Heart right ventricle (tissue), 16 donors: ENCODE measurements around the gene ARPC4. TPM values are rescaled to one million over a fixed set of nuclear protein-coding genes. Genes with fewer than 3 reads are reported as not detected.
"Not testable (repeated sequence)": the region's sequence is repeated elsewhere in the genome, so short reads cannot be mapped to it uniquely, and the experiment has no call there.

ENCODE experiments used
- ATAC-seq, 8 donors: fragments of 200-7000 bp; cut with Tn5 transposase; one replicate each; pipeline ENCODE4 v1.9.1; 2020; ENCODE audit warnings: mild to moderate bottlenecking in 8 of 8, moderate library complexity in 8 of 8, moderate number of reproducible peaks in 1 of 8
- DNase-seq, 2 donors: peaks; one replicate each; pipeline ENCODE4 v3.0.0-alpha.2; 2020
- H3K27ac ChIP-seq, 10 donors: fragments of 200-600 bp; sonication (generic) in 2 of 10; one replicate each; pipeline versions ENCODE4 v1.5.0 to v1.8.0; 2020 to 2022; ENCODE audit warnings: mild to moderate bottlenecking in 3 of 10
- H3K27me3 ChIP-seq, 7 donors: fragments of 200-600 bp; one replicate each; pipeline ENCODE4 v1.8.0; 2021 to 2022; ENCODE audit warnings: mild to moderate bottlenecking in 2 of 7
- H3K36me3 ChIP-seq, 9 donors: fragments of 200-600 bp; sonication (generic) in 1 of 9; one replicate each; pipeline versions ENCODE4 v1.5.0 to v1.8.0; 2020 to 2022; ENCODE audit warnings: mild to moderate bottlenecking in 2 of 9
- H3K4me1 ChIP-seq, 9 donors: fragments of 200-600 bp; sonication (generic) in 1 of 9; one replicate each; pipeline versions ENCODE4 v1.5.0 to v1.8.0; 2020 to 2022; ENCODE audit warnings: mild to moderate bottlenecking in 4 of 9
- H3K4me3 ChIP-seq, 10 donors: fragments of 200-600 bp; sonication (generic) in 2 of 10; one replicate each; pipeline versions ENCODE4 v1.5.0 to v1.8.0; 2020 to 2022; ENCODE audit warnings: mild to moderate bottlenecking in 7 of 10, moderate library complexity in 2 of 10
- H3K9me3 ChIP-seq, 11 donors: fragments of 200-600 bp in 10 of 11; sonication (generic) in 2 of 11; one replicate each; pipeline versions ENCODE4 v1.5.0 to v1.8.0; 2013 to 2022; ENCODE audit warnings: mild to moderate bottlenecking in 2 of 11, control low read depth in 1 of 11, moderate library complexity in 1 of 11
- WGBS, 2 donors: extraction: QIAGEN DNeasy Blood & Tissue Kit; methylation state at CpG; one replicate each; pipeline ENCODE4 v1.1.7; 2013; ENCODE audit warnings: inconsistent platforms in 1 of 2; 5-methylcytosine and 5-hydroxymethylcytosine counted together
- intact Hi-C, 10 donors: fragments of 100-400 bp; cut with DNase I; formaldehyde crosslinking; loops; one replicate each; pipeline versions ENCODE4 v1.11.1 to v1.14.2; 2022
- polyA plus RNA-seq, 2 donors: library from polyadenylated mRNA; stranded (reverse); fragments of 200-250 nt; gene quantifications; one replicate each; pipeline ENCODE4 v1.2.3, GENCODE V29; 2013
- total RNA-seq, 10 donors: library from RNA; stranded (reverse); fragmentation: NEBNext Ultra II Directional in 3 of 10; extraction: Animal tissue kit (Norgen Biotek cat#: 25700) in 3 of 10; gene quantifications; one replicate each; pipeline versions ENCODE4 v1.2.1 to v1.2.4, GENCODE V29; 2021 to 2023
- TF ChIP-seq, protein P1 (sequence below), 9 donors: fragments of 200-600 bp; sonication (generic) in 2 of 9; IDR thresholded peaks; one replicate each; pipeline versions ENCODE4 v1.5.0 to v1.8.0; 2021 to 2022; ENCODE audit warnings: antibody characterized with exemption in 9 of 9, mild to moderate bottlenecking in 5 of 9, moderate library complexity in 1 of 9
- donor health status: Arrhythmogenic right ventricular cardiomyopathy.
- donor health status: ischemic (EF 13 %, LVEDD 7.1; RV severe dilation, severe dysfunction).
- donor health status: healthy with polysubstance abuse.
- donor health status: DM: no; HTN: yes; CAD: no.
- donor health status: DM: no; HTN: no; CAD: no.
- donor health status: ischemic (EF 25% LVEDD 6.9; RV normal size, moderate dysfunction).
- donor health status: ischemic (EF 25% LVEDD 5.7; RV mildly dilated, moderate dysfunction).
- donor health status: healthy.
- donor health status: DM: yes; HTN: yes; CAD: no.
- donor health status: Ischemic cardiomyopathy.
- donor health status: ischemic (EF 35%, LVEDD 5.7; RV mildly dilated, moderate dysfunction).
- donor health status: nonischemic (EF 11% LVEDD 7.7; RV severe dilation, severe dysfunction).
- donor health status: DM: yes; HTN: yes; CAD: no.
- donor health status: PGD.
- donor health status: ischemic (EF 29% LVEDD 5.4; RV normal size, mild dysfunction).
- donor health status: nonischemic (EF 23%, LVEDD 6.1; RV moderate dilation, normal function).

The ARPC4 gene
- total and polyA plus RNA-seq, 12 donors = 27.9 to 111 (median 55.0) TPM

DNA sequence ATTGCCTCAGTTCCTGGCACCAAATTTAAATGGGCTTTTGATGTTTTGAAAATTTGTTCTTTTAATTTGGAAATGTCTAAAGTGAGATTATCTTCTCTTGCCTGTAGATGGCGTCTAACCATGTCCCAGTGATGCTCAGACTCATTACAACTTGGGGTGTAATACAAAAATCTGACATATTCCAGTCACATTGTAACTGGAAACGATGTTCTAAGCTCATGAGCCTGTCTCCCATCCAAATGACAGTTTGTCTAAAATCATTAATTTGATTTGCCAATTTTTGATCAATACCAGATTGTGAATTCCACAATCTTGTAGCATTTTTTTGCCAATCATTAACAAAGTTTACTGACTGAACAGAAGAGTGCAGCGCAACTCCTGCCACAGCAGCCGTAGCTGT, 56.0 kb downstream of the ARPC4 start:
- H3K27me3 ChIP-seq, H3K9me3 ChIP-seq, H3K27ac ChIP-seq, H3K36me3 ChIP-seq, H3K4me3 ChIP-seq, H3K4me1 ChIP-seq, ATAC-seq, DNase-seq: not testable (repeated sequence)
- intact Hi-C loops = loop anchor here in 3 of 10 donors (5.0 to 10.0 kb wide), 4 partner anchors 66 to 176 kb away; partner anchors contain the start of genes IL17RC (in 2 of the 3) and FANCD2 (in 1 of the 3)
- WGBS, 2 donors = 43 to 48% methylated on average over 4 of the region's 4 CpGs
- TF ChIP-seq, protein P1, sequence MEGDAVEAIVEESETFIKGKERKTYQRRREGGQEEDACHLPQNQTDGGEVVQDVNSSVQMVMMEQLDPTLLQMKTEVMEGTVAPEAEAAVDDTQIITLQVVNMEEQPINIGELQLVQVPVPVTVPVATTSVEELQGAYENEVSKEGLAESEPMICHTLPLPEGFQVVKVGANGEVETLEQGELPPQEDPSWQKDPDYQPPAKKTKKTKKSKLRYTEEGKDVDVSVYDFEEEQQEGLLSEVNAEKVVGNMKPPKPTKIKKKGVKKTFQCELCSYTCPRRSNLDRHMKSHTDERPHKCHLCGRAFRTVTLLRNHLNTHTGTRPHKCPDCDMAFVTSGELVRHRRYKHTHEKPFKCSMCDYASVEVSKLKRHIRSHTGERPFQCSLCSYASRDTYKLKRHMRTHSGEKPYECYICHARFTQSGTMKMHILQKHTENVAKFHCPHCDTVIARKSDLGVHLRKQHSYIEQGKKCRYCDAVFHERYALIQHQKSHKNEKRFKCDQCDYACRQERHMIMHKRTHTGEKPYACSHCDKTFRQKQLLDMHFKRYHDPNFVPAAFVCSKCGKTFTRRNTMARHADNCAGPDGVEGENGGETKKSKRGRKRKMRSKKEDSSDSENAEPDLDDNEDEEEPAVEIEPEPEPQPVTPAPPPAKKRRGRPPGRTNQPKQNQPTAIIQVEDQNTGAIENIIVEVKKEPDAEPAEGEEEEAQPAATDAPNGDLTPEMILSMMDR (IDR thresholded peaks at IDR 0.05) = peak; percentile 34 to 72 (median 60)

DNA sequence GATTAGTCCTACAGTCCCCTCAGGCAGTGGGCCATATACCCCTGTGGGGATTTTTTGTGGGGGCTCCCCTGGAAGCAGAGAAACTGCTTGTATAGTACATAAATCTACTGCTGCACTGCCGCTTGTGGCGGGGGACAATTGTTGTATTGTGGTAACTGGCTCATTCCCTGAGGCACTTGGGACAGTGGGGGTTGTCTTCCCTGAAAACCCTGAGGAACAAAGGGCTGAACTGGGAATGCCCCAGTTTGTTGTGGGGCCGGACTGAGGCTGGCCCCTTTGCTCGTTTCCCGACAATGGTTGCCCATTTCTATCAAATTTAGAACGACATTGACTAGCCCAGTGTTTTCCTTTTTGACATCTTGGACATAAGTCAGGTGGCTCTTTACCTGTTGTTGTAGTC, 58.5 kb downstream of the ARPC4 start:
- ATAC-seq, H3K4me1 ChIP-seq, intact Hi-C loops, H3K36me3 ChIP-seq, H3K27me3 ChIP-seq, H3K9me3 ChIP-seq, H3K27ac ChIP-seq, H3K4me3 ChIP-seq, DNase-seq: not testable (repeated sequence)
- WGBS, 2 donors = 87 to 91% methylated on average over 6 of the region's 6 CpGs

DNA sequence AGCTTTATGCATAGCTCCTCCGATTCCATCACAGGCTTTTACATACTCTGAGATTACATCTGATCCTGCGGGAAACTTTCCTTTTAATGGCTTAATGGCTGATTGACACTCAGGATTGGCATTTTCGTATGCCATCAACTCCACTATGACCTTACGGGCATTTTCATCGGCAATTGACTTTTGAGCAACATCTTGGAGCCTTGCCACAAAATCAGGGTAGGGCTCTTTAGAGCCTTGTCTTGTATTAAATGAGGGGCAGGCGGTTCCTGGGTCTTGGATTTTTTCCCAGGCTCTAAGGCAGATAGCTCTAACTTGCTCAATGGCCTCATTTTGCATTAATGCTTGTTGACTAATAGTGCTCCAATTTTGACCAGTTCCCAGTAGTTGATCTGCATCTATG, 59.0 kb downstream of the ARPC4 start:
- ATAC-seq, intact Hi-C loops, H3K27me3 ChIP-seq, H3K4me3 ChIP-seq, H3K4me1 ChIP-seq, H3K27ac ChIP-seq, H3K36me3 ChIP-seq, H3K9me3 ChIP-seq, DNase-seq: not testable (repeated sequence)
- 48 to 53% methylated on average over 6 of the region's 6 CpGs for WGBS, 2 donors

DNA sequence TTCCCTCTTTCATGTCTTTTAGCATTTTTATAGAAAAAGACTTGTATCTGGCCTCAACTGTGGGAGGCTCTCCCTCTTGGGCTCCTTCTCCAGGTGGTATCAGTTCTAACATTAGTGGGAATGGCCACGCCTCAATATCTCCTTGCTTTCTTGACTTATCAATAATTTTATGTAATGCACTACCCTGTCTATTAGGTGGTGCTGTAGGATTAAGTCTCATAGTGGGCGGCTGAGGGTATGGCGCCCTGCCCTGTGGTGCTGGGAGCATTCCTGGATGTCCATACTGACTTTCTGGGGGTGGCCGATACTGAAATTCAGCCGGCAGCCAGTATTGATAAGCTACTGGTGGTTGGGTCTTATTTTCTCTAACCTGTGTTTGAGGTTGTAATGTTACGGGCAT, 59.6 kb downstream of the ARPC4 start:
- ATAC-seq (no peak), DNase-seq (no peak)
- H3K27me3 ChIP-seq = peaks cover 0 to 4% (median 0%) of the 10 kb centered on the region in 7 donors
- H3K4me3 ChIP-seq = no peak overlapping the region
- TF ChIP-seq, protein P1 (IDR thresholded peaks at IDR 0.05) = no peak
- no peak overlapping the region for H3K27ac ChIP-seq
- H3K9me3 ChIP-seq = no peaks in the 10 kb centered on the region
- no peaks in the 10 kb centered on the region for H3K36me3 ChIP-seq
- H3K4me1 ChIP-seq = peaks cover 0 to 4% (median 0%) of the 10 kb centered on the region in 9 donors
- WGBS, 2 donors = 96% methylated on average over 6 of the region's 6 CpGs
- intact Hi-C loops = no loop called here

DNA sequence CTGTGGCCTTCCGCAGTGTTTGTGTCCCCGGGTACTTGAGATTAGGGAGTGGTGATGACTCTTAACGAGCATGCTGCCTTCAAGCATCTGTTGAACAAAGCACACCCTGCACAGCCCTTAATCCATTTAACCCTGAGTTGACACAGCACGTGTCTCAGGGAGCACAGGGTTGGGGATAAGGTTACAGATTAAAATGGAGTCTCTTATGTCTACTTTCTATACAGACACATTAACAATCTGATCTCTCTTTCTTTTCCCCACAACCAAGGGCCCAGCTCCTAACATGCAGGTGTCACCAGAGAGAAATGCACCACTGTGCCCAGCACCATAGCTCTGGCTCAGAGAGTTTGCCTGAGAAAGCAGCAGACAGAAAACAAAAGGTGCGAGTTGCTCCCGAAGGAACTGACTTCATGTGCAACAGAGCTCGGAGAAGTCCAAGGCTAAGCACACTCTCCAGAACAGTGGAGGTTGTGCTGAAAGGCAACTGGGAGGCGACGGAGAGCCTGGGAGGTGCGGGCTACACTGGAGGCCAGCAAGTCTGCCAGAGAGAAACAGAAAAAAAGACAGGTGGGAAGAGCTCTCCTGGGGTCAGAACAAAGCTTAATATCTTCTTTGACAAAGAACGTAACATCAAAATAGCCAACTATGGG, 61.5 kb downstream of the ARPC4 start:
- intact Hi-C loops = not testable (repeated sequence)

DNA sequence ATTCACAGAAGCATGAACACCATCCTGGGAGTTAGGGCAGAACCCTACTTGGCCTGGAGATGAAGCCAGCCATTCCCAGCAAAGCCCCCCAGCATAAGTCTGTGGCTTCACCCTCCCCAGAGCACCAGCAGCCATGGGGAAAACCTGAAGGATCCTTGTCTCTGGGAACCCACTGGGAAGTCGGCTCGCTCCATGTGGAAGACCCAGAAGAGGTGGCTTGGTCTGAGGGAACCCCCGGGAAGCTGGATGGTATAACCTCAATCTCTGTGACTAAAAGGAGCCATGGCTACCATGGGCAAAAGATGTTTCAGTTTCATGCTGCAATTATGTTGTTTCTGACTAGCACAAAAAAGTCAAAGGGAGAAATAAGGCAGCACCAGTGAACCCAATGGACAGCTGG, 62.7 kb downstream of the ARPC4 start:
- Histone ChIP-seq H3K27ac (no peak overlapping the region), H3K27me3 (peaks cover 0 to 4% (median 0%) of the 10 kb centered on the region in 7 donors), H3K4me1 (peaks cover 0 to 4% (median 0%) of the 10 kb centered on the region in 9 donors), H3K4me3 (no peak overlapping the region), H3K36me3 (no peaks in the 10 kb centered on the region), H3K9me3 (no peaks in the 10 kb centered on the region)
- TF ChIP-seq, protein P1 (IDR thresholded peaks at IDR 0.05) = no peak
- no peak for DNase-seq
- ATAC-seq = no peak
- intact Hi-C loops = no loop called here
- WGBS, 2 donors = 97 to 99% methylated on average over 3 of the region's 3 CpGs

More for the DNA sequence above, 61.5 kb downstream of the ARPC4 start:
- H3K27me3 ChIP-seq, H3K4me3 ChIP-seq, DNase-seq, H3K36me3 ChIP-seq, ATAC-seq, H3K4me1 ChIP-seq, H3K9me3 ChIP-seq, H3K27ac ChIP-seq: not testable (repeated sequence)
- WGBS, 2 donors = 73 to 75% methylated on average over 11 of the region's 11 CpGs
